Fibroblast of lung (primary cell): ENCODE results near the gene NFAM1.

Experiments used
- CTCF ChIP-seq, 2 donors: IDR thresholded peaks in 1 of 2; conservative IDR thresholded peaks in 1 of 2; 1 replicate in 1 of 2; 2 replicates in 1 of 2; pipeline ENCODE4 v1.5.1; 2011 to 2012; ENCODE audit warnings: low read length in 2 of 2, control low read depth in 1 of 2, inconsistent platforms in 1 of 2, low read depth in 1 of 2, mild to moderate bottlenecking in 1 of 2
- EZH2 ChIP-seq: IDR thresholded peaks from 2 replicates; pipeline ENCODE4 v1.5.1; 2012; ENCODE audit warnings: low read length, control low read depth, mild to moderate bottlenecking; ENCODE audit errors: missing control alignments

GRCh38 chr22:42357634-42358296 lies 74.4 kb downstream of the NFAM1 start:
- TF ChIP-seq CTCF (conservative IDR thresholded peaks at IDR 0.05 in 1 of 2, IDR thresholded peaks at IDR 0.05 in 1 of 2; ENCODE audit: low read depth in 1 of 2, low read length in 2 of 2): no peak
- TF ChIP-seq EZH2: no peak
